Kidney (tissue), 14 donors: ENCODE results near the gene POLR2A. TPM values are rescaled to one million over a fixed set of nuclear protein-coding genes. Genes with fewer than 3 reads are reported as not detected.
"Not testable (repeated sequence)": the region's sequence is repeated elsewhere in the genome, so short reads cannot be mapped to it uniquely, and the experiment has no call there.

Source experiments
- DNase-seq, 5 donors: peaks; one replicate each; pipeline ENCODE4 v3.0.0-alpha.2; 2013 to 2020
- FAIRE-seq: peaks from 2 replicates; lab custom pipeline; 2012; peaks lifted over from hg19 to GRCh38; lab: Jason Lieb, UNC
- H3K27ac ChIP-seq, 2 donors: one replicate each; pipeline ENCODE4 v1.7.0; 2013; ENCODE audit warnings: low read depth in 2 of 2, low read length in 2 of 2, inconsistent platforms in 1 of 2
- H3K27me3 ChIP-seq: one replicate; pipeline ENCODE4 v1.7.1; 2013; ENCODE audit warnings: low read length, inconsistent platforms; ENCODE audit not compliant: control insufficient read depth, insufficient read depth
- H3K36me3 ChIP-seq, 3 donors: one replicate each; pipeline versions ENCODE4 v1.7.0 to v1.7.1; 2013; ENCODE audit warnings: low read length in 3 of 3, control low read depth in 1 of 3, inconsistent platforms in 1 of 3; ENCODE audit not compliant: insufficient read depth in 3 of 3, control insufficient read depth in 2 of 3
- H3K4me1 ChIP-seq, 3 donors: one replicate each; pipeline versions ENCODE4 v1.7.0 to v1.7.1; 2013; ENCODE audit warnings: low read length in 3 of 3, inconsistent platforms in 1 of 3, low read depth in 1 of 3; ENCODE audit not compliant: control insufficient read depth in 2 of 3, insufficient read depth in 2 of 3
- H3K4me3 ChIP-seq, 3 donors: one replicate each; pipeline versions ENCODE4 v1.7.0 to v1.8.1; 2013; ENCODE audit warnings: low read length in 3 of 3, control low read depth in 1 of 3, inconsistent platforms in 1 of 3
- H3K9ac ChIP-seq, 3 donors: one replicate each; pipeline versions ENCODE4 v1.7.0 to v1.7.1; 2013; ENCODE audit warnings: low read length in 3 of 3, control low read depth in 1 of 3, inconsistent platforms in 1 of 3
- H3K9me3 ChIP-seq, 3 donors: one replicate each; pipeline versions ENCODE4 v1.7.0 to v1.7.1; 2013; ENCODE audit warnings: low read length in 3 of 3, control low read depth in 1 of 3, inconsistent platforms in 1 of 3; ENCODE audit not compliant: control insufficient read depth in 2 of 3, insufficient read depth in 1 of 3
- intact Hi-C: fragments of 100-400 bp; cut with DNase I; formaldehyde crosslinking; loops from one replicate; pipeline ENCODE4 v1.11.1; 2022
- polyA plus RNA-seq: library from polyadenylated mRNA; stranded (reverse); fragments of 350-450 nt; fragmentation: Illumina TruSeq; extraction: RNeasy Lipid Tissue Mini Kit (QIAGEN cat#74804); gene quantifications from one replicate; pipeline ENCODE4 v1.2.3, GENCODE V29; 2014; ENCODE audit warnings: low read depth, low replicate concordance; ENCODE audit not compliant: insufficient read depth
- total RNA-seq: library from RNA; stranded (reverse); fragmentation: NEBNext Ultra II Directional; extraction: Animal tissue kit (Norgen Biotek cat#: 25700); gene quantifications from one replicate; pipeline ENCODE4 v1.2.1, GENCODE V29; 2021
- TF ChIP-seq, protein P1 (sequence below): IDR thresholded peaks from 3 replicates; pipeline ENCODE4 v1.5.1; 2012; ENCODE audit warnings: mild to moderate bottlenecking, moderate library complexity, borderline replicate concordance; ENCODE audit not compliant: insufficient read depth; ENCODE audit errors: extremely low read depth
- donor health status: control.
- donor health status: control.
- donor health status: control.
- donor health status: control.
- donor health status: control.
- donor health status: DM: yes; HTN: yes; CAD: no.
- donor health status: Normal renal cell carcinoma (clear cell type).

The POLR2A gene
- total and polyA plus RNA-seq, 2 donors from 2014 or later = 18.6 to 133 TPM

DNA sequence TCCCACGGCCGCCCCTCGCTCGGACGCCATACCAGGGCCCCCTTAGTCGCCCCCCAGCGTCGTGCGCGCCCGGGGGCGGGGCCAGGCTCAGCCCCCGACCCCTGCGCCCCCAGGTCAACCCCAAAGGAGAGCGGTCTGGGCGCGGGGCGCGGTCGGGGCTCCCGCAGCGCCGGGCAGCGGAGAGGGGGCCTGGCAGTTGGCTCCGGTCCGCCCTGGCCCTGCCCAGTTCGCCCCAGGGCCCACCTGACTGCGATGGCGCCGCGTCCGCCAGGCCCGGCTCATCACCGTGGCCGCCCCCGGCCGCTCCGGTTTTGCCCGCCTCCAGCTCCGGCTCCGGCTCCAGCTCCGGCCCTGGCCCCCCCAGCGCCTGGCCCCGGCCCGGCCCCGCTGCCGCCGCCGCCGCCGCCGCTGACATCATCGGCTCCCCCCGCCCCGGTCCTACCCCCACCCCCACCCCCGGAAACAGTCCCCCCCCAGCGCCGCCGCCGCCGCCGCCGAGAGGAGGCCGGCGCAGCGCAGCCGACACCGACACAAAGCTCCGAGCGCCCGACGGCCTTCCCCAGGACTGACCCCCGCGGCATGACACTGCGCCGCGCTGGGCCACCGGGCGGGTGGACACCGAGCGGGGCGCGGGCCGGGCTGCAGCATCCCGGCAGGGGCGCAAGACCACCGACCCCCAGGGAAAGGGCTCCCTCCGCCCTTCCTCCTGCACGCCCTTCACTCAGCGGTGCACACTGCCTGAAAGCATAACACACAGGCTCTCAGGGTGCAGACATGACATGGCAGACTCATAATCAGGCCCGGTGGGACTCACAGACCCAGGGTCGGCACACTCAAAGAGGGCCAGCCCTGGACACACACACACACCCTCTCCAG, 4.7 kb upstream of the POLR2A start, which contains the start of gene ZBTB4:
Gene ZBTB4 (minus strand): TSS at position 419 of the 876 bp plus-strand sequence. CDS start 12,830 bp downstream, outside the sequence.
- Histone ChIP-seq H3K27ac (peak within 1 kb of the TSS; percentile 98 to 99), H3K9me3 (no peaks in the 10 kb centered on the region), H3K9ac (peak within 1 kb of the TSS; percentile 67 to 97 (median 93)), H3K4me3 (peak within 1 kb of the TSS; percentile 71 to 91 (median 79)), H3K36me3 (no peaks in the 10 kb centered on the region), H3K27me3 (no peaks in the 10 kb centered on the region), H3K4me1 (peaks cover 2 to 44% (median 15%) of the 10 kb centered on the region in 3 donors)
- FAIRE-seq (no peak), DNase-seq (peak; percentile 68 to 89 (median 76))
- TF ChIP-seq, protein P1, sequence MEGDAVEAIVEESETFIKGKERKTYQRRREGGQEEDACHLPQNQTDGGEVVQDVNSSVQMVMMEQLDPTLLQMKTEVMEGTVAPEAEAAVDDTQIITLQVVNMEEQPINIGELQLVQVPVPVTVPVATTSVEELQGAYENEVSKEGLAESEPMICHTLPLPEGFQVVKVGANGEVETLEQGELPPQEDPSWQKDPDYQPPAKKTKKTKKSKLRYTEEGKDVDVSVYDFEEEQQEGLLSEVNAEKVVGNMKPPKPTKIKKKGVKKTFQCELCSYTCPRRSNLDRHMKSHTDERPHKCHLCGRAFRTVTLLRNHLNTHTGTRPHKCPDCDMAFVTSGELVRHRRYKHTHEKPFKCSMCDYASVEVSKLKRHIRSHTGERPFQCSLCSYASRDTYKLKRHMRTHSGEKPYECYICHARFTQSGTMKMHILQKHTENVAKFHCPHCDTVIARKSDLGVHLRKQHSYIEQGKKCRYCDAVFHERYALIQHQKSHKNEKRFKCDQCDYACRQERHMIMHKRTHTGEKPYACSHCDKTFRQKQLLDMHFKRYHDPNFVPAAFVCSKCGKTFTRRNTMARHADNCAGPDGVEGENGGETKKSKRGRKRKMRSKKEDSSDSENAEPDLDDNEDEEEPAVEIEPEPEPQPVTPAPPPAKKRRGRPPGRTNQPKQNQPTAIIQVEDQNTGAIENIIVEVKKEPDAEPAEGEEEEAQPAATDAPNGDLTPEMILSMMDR = no peak
- intact Hi-C loops = no loop called here

DNA sequence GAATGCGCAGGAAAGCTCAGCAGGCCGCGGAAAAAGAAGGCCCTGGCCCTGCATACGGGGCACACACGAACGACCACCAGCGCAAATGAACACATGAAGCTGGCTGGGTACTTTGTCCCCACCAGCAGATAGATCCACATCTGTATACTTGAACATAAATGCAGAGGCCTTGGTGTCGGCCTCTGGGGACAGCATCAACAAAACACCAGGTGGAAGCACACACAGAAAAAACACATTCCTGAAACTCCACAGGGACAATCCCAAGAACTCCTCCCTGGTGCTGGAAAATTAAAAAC, 4.1 kb upstream of the POLR2A start:
- TF ChIP-seq, protein P1 = no peak
- DNase-seq = peak in 1 of 5 donors; percentile 29
- intact Hi-C loops = no loop called here

DNA sequence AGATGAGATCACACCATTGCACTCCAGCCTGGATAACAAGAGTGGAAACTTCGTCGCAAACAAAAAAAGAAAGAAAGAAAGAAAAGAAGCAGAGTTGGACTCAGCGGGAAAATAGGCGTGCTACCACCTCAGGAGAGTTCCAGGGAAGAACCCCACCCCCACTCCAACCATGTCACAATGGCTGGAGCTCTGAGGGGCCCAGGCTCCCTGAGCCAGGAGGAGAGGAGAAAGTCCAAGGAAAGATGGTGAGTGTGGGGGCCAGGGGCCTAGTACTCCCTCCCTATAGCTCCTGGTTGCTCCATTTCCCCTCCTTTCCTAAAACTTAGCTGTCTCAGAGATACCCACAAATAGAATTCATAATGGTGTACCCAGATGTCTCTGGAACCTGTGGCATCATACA, 2.9 kb upstream of the POLR2A start, which contains the start of gene SLC35G6:
Gene SLC35G6 (plus strand): TSS at position 172 of the 400 bp plus-strand sequence. CDS start 71 bp downstream, at position 243.
- H3K27me3 ChIP-seq, intact Hi-C loops, FAIRE-seq, H3K9me3 ChIP-seq, H3K36me3 ChIP-seq: not testable (repeated sequence)
- Histone ChIP-seq H3K4me3 (peak within 1 kb of the TSS in 1 of 3 donors; percentile 85), H3K27ac (peak within 1 kb of the TSS; percentile 98), H3K9ac (peak within 1 kb of the TSS in 1 of 3 donors; percentile 93), H3K4me1 (peaks cover 2 to 37% (median 11%) of the 10 kb centered on the region in 3 donors)
- DNase-seq = peak in 1 of 5 donors; percentile 27

More for the DNA sequence above, 4.1 kb upstream of the POLR2A start:
- H3K27ac ChIP-seq = peak overlapping the region; percentile 98
- H3K4me3 ChIP-seq = peak overlapping the region; percentile 71 to 85 (median 79)
- no peaks in the 10 kb centered on the region for H3K36me3 ChIP-seq
- H3K4me1 ChIP-seq = peaks cover 2 to 44% (median 15%) of the 10 kb centered on the region in 3 donors
- no peaks in the 10 kb centered on the region for H3K27me3 ChIP-seq
- H3K9me3 ChIP-seq = no peaks in the 10 kb centered on the region
- peak overlapping the region; percentile 67 to 97 (median 93) for H3K9ac ChIP-seq
- no peak for FAIRE-seq

DNA sequence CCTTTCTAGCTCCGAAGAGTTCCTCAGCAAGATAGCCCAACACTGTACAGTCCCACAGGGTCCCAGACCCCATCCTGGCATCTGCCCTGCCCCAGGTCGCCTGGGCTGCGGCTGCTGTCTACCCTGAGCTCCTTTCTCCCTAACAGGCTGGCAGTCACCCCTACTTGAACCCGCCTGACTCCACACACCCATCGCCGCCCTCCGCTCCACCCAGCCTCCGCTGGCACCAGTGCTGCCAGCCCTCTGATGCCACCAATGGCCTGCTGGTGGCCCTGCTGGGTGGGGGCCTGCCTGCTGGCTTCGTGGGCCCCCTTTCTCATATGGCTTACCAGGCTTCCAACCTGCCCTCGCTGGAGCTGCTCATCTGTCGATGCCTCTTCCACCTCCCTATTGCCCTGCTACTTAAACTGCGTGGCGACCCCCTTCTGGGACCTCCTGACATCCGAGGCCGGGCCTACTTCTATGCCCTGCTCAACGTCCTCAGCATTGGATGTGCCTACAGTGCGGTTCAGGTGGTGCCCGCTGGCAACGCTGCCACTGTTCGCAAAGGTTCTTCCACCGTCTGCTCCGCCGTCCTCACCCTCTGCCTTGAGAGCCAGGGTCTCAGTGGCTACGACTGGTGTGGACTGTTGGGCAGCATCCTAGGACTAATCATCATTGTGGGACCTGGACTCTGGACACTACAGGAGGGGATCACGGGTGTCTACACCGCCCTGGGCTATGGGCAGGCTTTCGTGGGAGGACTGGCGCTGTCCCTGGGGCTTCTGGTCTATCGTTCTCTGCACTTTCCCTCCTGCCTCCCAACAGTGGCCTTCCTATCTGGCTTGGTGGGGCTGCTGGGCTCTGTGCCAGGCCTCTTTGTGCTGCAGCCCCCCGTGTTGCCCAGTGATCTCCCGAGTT, 2.1 kb upstream of the POLR2A start:
- H3K9ac ChIP-seq, H3K9me3 ChIP-seq, H3K36me3 ChIP-seq, H3K4me3 ChIP-seq, H3K27me3 ChIP-seq, FAIRE-seq, intact Hi-C loops: not testable (repeated sequence)
- Histone ChIP-seq H3K27ac (peak overlapping the region; percentile 100), H3K4me1 (peaks cover 2 to 30% (median 7%) of the 10 kb centered on the region in 3 donors)
- DNase-seq = peak in 1 of 5 donors; percentile 76

DNA sequence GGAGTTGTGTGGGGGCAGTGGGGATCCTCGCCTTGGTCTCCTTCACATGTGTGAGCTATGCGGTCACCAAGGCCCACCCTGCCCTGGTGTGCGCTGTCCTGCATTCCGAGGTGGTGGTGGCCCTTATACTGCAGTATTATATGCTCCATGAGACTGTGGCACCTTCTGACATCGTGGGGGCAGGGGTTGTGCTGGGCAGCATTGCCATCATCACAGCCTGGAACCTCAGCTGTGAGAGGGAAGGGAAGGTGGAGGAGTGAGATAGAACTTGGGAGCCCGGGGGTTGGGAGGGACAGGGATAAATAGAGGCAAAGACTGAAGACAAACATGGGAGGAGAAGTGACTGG, 1.5 kb upstream of the POLR2A start:
- intact Hi-C loops, H3K9me3 ChIP-seq, FAIRE-seq, H3K36me3 ChIP-seq, H3K27me3 ChIP-seq: not testable (repeated sequence)
- DNase-seq = peak in 2 of 5 donors; percentile 51 to 76
- H3K27ac ChIP-seq = peak overlapping the region; percentile 100
- peak overlapping the region; percentile 92 to 96 (median 92) for H3K4me3 ChIP-seq
- peak overlapping the region in 1 of 3 donors; percentile 99 for H3K9ac ChIP-seq
- peaks cover 2 to 29% (median 5%) of the 10 kb centered on the region in 3 donors for H3K4me1 ChIP-seq
